GM10248 (cell line): ENCODE results near the gene SRGAP3.

ENCODE experiments used
- CTCF ChIA-PET: fragments of 300-600 bp; sonication (Branson Sonifier 250); formaldehyde crosslinking; extraction: SDS; loops from one replicate; lab custom pipeline; 2021; ENCODE audit warnings: antibody characterized with exemption; lab: Yijun Ruan, JAX
- POLR2A ChIA-PET: fragments of 350-650 bp; sonication (Branson Sonifier 250); formaldehyde crosslinking; extraction: SDS; loops from one replicate; lab custom pipeline; 2020; ENCODE audit warnings: antibody characterized with exemption; lab: Yijun Ruan, JAX
- DNase-seq: peaks from one replicate; pipeline ENCODE4 v3.0.0; 2012; ENCODE audit errors: extremely low spot score
- TF ChIP-seq, protein P1 (sequence below): IDR thresholded peaks from 2 replicates; pipeline ENCODE4 v1.5.1; 2012; ENCODE audit warnings: mild to moderate bottlenecking, low read depth; ENCODE audit errors: extremely low read depth, missing control alignments, control extremely low read depth

Gene SRGAP3

DNA sequence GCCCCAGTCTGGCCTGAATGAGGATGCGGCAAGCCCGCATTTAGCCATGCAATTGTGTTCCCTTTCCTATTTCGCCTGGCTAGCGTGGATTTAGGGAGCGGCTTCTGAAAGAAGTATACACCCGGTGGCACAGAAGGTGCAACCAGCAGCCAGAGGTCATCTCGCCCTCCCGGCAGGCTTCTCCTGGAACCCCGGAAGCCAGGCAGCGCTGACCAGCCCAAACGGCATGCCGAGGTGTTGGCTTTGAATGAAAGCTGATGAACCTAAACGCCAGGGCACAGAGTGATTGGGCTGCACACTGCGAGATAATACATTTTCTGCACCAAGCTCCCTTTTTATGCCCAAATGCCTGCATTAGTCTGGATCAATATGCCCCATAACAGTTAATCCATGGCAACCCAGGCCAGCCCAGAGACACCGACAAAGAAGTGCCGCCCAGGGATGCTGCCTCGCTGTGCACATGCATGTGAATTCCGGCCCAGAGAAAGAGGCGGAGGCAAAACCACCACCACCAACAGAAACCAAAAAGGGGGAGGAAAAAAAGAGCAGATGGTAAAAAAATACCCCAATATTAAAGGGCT lies 1.4 kb downstream of the SRGAP3 start:
- POLR2A ChIA-PET: no interaction called here
- no peak for DNase-seq
- TF ChIP-seq, protein P1, sequence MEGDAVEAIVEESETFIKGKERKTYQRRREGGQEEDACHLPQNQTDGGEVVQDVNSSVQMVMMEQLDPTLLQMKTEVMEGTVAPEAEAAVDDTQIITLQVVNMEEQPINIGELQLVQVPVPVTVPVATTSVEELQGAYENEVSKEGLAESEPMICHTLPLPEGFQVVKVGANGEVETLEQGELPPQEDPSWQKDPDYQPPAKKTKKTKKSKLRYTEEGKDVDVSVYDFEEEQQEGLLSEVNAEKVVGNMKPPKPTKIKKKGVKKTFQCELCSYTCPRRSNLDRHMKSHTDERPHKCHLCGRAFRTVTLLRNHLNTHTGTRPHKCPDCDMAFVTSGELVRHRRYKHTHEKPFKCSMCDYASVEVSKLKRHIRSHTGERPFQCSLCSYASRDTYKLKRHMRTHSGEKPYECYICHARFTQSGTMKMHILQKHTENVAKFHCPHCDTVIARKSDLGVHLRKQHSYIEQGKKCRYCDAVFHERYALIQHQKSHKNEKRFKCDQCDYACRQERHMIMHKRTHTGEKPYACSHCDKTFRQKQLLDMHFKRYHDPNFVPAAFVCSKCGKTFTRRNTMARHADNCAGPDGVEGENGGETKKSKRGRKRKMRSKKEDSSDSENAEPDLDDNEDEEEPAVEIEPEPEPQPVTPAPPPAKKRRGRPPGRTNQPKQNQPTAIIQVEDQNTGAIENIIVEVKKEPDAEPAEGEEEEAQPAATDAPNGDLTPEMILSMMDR: no peak
- CTCF ChIA-PET: interaction anchor here (1.3 to 2.5 kb wide), 3 partner anchors 15 to 276 kb away, joined by 4 to 9 read pairs (median 7); no protein-coding TSS in a partner anchor

DNA sequence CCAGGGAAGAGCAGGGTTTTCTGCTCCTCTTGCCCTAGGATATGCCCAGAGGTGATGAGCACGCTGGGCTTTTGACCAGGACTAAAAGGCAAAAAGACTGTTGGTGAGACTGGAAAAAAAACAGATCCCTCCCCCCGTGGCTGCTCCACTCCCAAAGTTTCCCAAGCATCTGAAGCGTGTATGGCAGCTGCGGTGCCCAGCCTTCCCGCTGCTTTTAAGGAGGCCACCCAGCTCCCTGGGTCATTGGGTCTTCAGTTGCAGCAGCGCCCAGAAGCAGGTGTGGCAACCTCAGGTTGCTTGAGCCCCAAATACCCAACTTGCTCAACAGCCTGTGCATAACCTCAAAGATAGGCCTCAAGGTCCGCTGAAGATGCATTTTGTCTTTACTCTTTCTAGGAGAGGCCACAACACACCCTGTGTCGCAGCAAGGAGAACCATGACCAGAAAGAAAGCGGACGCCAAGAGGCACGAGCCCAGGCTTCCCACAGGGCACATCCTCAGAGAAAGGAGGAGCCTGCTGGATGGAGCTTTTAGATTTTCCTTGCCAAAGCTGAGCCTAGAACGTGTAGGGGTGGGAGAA lies 2.0 kb downstream of the SRGAP3 start:
- TF ChIP-seq, protein P1: no peak
- ChIA-PET POLR2A (no interaction called here), CTCF (no interaction called here)
- no peak for DNase-seq

DNA sequence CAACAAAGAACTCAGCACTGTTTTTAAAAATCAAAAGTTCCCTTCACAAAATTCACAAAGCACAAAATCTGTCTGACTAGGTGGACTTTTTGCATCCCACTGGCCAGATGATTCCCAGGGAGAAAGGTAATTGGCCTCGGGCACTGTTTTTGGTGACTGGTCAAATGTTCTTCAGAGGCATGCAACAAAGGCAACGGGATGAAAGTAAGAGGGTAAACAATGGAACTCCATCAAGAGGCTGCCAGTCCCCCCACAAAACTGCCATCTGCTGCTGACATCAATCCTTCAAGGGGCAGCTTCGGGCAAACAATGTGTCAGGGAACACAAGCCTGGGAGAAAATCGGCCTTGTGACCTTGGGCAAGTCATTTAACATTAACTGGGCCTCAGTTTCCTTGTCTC lies 3.3 kb downstream of the SRGAP3 start:
- CTCF ChIA-PET: no interaction called here

DNA sequence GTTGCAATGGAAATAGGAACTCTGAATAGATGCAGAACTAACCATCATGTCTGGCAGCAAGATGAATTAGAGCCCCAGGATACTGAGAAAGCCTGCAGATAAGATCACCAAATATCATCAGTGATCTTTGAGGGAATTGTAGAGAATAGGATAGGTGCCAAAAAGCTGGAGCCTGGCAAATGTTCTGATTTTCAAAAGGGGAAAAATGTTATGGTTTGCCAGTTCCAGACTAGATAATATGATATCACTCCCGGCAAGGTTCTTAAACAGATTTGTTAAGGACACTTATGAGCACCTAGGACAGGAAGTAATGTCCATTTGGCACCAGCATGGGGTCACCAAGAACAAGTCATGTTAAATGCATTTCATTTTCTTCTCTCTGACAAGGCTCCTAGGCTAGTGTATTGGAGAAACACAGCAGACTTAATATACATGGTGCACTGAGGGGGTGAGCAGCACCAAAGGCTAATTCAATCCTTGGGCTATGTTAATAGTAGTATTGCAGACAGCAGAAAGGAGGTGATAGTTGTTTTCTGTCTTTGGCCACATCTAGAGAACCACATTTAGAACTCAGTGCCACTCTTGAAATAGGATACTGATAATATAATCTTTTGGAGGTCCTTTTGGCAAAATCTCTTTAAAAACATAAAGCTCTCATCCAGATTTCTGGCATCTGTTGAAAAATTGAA lies 4.8 kb downstream of the SRGAP3 start:
- TF ChIP-seq, protein P1: no peak
- ChIA-PET POLR2A (no interaction called here), CTCF (no interaction called here)
- no peak for DNase-seq

More for the DNA sequence above, 3.3 kb downstream of the SRGAP3 start:
- no peak for DNase-seq
- TF ChIP-seq, protein P1: no peak
- POLR2A ChIA-PET: no interaction called here

DNA sequence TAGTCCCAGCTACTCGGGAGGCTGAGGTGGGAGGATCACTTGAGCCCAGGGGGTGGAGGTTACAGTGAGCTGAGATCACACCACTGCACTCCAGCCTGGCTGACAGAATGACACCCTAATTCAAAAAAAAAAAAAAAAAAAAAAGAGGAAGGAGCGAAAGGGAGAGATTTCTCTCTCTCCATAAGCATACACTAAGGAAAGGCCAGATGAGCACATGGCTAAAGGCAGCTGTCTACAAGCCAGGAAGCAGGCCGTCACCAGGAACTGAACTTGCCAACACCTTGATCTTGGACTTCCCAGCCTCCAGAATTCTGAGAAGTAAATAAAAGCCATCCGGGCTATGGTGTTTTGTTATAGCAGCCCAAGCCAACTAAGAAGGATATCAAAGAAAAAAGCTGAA lies 7.5 kb downstream of the SRGAP3 start:
- POLR2A ChIA-PET: interaction anchor here (0.7 kb wide), 1 partner anchor 19 kb away, joined by 6 read pairs; no protein-coding TSS in a partner anchor
- no peak for DNase-seq
- TF ChIP-seq, protein P1: no peak
- CTCF ChIA-PET: interaction anchor here (1.0 kb wide), 1 partner anchor 10 kb away, joined by 3 read pairs; no protein-coding TSS in a partner anchor

DNA sequence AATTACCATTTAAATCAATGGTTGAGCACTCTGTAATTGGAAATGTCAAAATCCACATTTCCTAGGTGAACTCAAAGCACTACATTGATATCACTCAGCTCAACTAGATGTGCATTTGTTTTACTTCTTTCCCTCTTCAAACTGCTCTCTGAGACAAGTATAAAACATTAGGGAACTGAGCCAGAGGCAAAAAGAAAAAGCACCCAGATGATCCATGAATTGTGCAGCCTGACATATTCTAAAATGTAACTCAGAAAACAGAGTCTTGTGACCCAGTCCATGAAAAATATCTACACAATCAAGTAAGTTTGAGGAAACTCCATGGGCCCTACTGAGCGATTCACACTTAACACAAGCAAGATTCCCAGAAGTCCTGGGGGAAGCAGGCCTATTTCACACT lies 9.8 kb downstream of the SRGAP3 start:
- POLR2A ChIA-PET: no interaction called here
- CTCF ChIA-PET: interaction anchor here (1.8 kb wide), 1 partner anchor 9 kb away, joined by 6 read pairs; the partner anchor contains the start of gene SRGAP3
- TF ChIP-seq, protein P1: no peak
- DNase-seq: no peak
